Skeletal muscle satellite cell (primary cell): ENCODE results near the gene C6orf89.
A peak's percentile ranks its signal among the peaks of the same experiment; 100 is the strongest.
"Not testable (repeated sequence)": the region's sequence is repeated elsewhere in the genome, so short reads cannot be mapped to it uniquely, and the experiment has no call there.

Experiments
- H3K27me3 ChIP-seq: 2 replicates; pipeline ENCODE4 v1.7.0; 2013; ENCODE audit warnings: low read length; ENCODE audit not compliant: control insufficient read depth, insufficient read depth
- H3K36me3 ChIP-seq: 2 replicates; pipeline ENCODE4 v1.7.0; 2013; ENCODE audit warnings: mild to moderate bottlenecking, control low read depth, low read length; ENCODE audit not compliant: insufficient read depth
- H3K4me1 ChIP-seq: 2 replicates; pipeline ENCODE4 v1.7.0; 2013; ENCODE audit warnings: low read length; ENCODE audit not compliant: control insufficient read depth, insufficient read depth
- H3K4me2 ChIP-seq: 2 replicates; pipeline ENCODE4 v1.7.0; 2013; ENCODE audit warnings: mild to moderate bottlenecking, low read length
- H3K4me3 ChIP-seq: 2 replicates; pipeline ENCODE4 v1.7.0; 2013; ENCODE audit warnings: low read length
- H3K9ac ChIP-seq: 2 replicates; pipeline ENCODE4 v1.7.0; 2013; ENCODE audit warnings: mild to moderate bottlenecking, low read depth, low read length, moderate library complexity
- H3K9me3 ChIP-seq: replicated peaks from 2 replicates; pipeline ENCODE4 v1.7.0; 2013; ENCODE audit warnings: mild to moderate bottlenecking, control low read depth, low read length

Gene C6orf89

DNA sequence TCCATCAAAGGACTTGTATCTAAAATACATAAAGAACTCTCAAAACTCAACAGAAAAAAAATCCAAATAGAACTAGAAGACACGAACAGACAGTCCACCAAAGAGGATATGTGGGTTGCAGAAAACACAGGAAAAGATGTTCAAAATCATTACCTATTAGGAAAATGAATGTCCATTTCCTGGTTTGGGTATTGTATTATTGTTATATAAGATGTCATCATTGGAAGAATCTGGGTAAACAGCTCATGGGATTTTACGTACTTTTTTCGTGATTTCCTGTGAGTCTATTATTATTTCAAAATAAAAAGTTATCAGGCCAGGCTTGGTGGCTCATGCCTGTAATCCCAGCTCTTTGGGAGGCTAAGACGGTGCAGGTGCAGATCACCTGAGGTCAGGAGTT is 59.5 kb downstream of the C6orf89 start:
- no peak overlapping the region for H3K9ac ChIP-seq
- peaks cover 3% of the 10 kb centered on the region for H3K27me3 ChIP-seq
- H3K36me3 ChIP-seq, result no peaks in the 10 kb centered on the region
- no peak overlapping the region for H3K4me3 ChIP-seq
- H3K4me2 ChIP-seq, result no peak overlapping the region
- H3K4me1 ChIP-seq, result peaks cover 12% of the 10 kb centered on the region
- H3K9me3 ChIP-seq, result no peaks in the 10 kb centered on the region

DNA sequence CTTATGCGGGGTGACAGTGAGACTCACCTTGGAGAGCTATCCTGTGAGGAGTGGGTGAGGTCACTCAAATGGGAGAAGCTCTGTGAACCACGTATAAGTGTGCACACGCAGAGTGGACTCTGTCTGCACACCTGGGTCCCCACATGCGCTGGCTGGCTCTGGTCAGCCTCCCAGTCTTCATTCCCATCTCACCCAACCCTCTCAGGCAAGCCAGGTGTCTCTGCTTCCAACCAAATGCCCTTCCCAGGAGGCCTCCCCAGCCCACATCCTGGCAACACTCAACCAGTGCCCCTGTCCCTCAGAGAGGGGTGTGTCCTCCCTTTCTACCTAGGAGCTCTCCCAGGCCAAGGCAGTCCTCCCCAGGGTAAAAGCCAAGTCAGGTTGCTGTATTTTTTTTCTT is 60.8 kb downstream of the C6orf89 start:
- no peaks in the 10 kb centered on the region for H3K36me3 ChIP-seq
- H3K4me3 ChIP-seq, result no peak overlapping the region
- peaks cover 3% of the 10 kb centered on the region for H3K27me3 ChIP-seq
- no peak overlapping the region for H3K9ac ChIP-seq
- H3K4me2 ChIP-seq, result no peak overlapping the region
- H3K4me1 ChIP-seq, result peaks cover 15% of the 10 kb centered on the region
- H3K9me3 ChIP-seq, result no peaks in the 10 kb centered on the region

DNA sequence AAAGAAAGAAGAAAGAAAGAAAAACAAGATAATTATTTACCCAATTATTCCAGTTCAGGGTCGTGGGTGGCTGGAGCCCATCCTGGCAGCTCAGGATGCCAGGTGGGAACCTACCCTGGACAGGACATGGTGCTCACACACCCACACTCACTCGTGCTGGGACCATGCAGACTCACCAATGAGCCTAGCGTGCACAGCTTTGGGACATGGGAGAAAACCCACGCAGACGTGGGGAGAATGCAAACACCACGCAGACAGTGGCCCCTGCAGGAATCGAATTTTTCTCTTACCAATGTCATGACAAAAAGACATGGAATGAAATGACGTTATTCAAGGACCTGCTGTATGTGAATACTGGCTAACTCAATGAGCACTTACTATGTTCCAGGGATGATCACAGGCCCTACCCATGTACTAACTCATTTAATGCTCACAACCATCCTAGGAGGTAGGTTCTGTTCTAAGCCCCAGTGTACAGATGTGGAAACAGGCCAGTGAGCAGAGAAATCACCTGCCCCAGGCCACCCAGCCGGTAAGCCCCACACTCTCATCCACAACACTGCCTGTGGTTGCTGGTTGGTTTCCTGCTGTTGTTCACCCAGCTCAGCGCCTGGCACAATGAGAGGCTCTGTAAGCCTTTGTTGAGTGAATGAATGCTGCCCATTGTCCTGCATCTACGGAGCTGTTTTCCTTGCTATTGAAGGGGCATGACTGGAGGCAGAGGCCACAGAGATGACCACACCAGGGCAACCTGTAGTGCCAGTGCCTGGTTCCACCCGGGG is 62.0 kb downstream of the C6orf89 start:
- H3K9ac ChIP-seq, result no peak overlapping the region
- peaks cover 17% of the 10 kb centered on the region for H3K4me1 ChIP-seq
- no peaks in the 10 kb centered on the region for H3K36me3 ChIP-seq
- no peaks in the 10 kb centered on the region for H3K9me3 ChIP-seq
- no peak overlapping the region for H3K4me3 ChIP-seq
- H3K27me3 ChIP-seq, result peaks cover 3% of the 10 kb centered on the region
- no peak overlapping the region for H3K4me2 ChIP-seq

DNA sequence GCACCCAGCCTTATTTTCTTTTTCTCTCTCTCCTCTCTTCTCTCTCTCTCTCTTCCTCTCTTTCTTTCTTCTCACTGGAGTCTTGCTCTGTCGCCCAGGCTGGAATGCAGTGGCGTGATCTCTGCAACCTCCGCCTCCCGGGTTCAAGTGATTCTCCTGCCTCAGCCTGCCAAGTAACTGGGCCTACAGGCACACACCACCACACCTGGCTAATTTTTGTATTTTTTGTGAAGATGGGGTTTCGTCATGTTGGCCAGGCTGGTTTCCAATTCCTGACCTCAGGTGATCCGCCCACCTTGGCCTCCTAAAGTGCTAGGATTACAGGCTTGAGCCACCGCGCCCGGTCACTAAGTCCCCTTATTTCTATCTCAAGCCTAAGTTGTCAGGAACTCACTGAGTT is 63.3 kb downstream of the C6orf89 start:
- H3K27me3 ChIP-seq, H3K36me3 ChIP-seq, H3K9me3 ChIP-seq, H3K9ac ChIP-seq: not testable (repeated sequence)
- Histone ChIP-seq H3K4me1 (peaks cover 17% of the 10 kb centered on the region), H3K4me3 (peak overlapping the region; percentile 31), H3K4me2 (peak overlapping the region; percentile 51)

DNA sequence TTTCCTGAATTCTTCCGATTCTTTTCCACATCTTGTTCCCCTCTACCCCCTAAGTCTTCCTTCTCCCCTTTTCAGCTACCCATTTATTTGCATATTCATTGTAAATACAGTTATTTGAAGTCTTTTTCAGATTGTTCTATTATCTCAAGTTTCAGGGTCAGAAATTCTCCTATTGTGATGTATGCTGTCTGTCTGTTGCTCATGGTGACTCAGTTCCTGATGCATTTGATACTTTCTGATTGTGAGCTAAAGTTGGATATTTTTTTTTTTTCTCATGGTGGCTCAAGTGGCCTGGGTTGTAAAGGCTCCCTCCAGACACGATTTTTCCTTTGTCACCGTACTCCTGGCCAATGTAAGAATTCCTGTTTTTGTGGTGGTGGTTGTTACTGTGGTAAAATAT is 63.9 kb downstream of the C6orf89 start:
- Histone ChIP-seq H3K27me3 (peaks cover 3% of the 10 kb centered on the region), H3K9ac (peak overlapping the region; percentile 15), H3K36me3 (no peaks in the 10 kb centered on the region), H3K9me3 (no peaks in the 10 kb centered on the region), H3K4me3 (peak overlapping the region; percentile 31), H3K4me2 (peak overlapping the region; percentile 51), H3K4me1 (peaks cover 17% of the 10 kb centered on the region)

DNA sequence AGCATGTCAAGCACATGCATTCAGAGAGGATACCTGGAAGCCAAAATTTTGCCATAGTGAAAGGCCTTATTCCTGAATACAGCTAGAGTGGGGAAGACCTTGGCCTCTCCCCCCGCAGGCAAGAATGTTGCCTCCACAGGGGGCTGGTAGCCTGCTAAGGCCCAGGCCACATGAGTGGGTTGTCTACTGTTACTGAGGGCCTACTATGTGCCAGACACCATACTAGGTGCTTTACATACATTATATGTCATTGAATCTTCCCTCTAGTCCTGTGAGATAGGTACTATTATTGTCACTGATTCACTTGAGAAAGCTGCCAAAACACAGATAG is 68.1 kb downstream of the C6orf89 start:
- H3K9ac ChIP-seq, result no peak overlapping the region
- peaks cover 17% of the 10 kb centered on the region for H3K4me1 ChIP-seq
- H3K4me3 ChIP-seq, result no peak overlapping the region
- H3K36me3 ChIP-seq, result no peaks in the 10 kb centered on the region
- peaks cover 6% of the 10 kb centered on the region for H3K27me3 ChIP-seq
- H3K4me2 ChIP-seq, result no peak overlapping the region
- H3K9me3 ChIP-seq, result no peaks in the 10 kb centered on the region

DNA sequence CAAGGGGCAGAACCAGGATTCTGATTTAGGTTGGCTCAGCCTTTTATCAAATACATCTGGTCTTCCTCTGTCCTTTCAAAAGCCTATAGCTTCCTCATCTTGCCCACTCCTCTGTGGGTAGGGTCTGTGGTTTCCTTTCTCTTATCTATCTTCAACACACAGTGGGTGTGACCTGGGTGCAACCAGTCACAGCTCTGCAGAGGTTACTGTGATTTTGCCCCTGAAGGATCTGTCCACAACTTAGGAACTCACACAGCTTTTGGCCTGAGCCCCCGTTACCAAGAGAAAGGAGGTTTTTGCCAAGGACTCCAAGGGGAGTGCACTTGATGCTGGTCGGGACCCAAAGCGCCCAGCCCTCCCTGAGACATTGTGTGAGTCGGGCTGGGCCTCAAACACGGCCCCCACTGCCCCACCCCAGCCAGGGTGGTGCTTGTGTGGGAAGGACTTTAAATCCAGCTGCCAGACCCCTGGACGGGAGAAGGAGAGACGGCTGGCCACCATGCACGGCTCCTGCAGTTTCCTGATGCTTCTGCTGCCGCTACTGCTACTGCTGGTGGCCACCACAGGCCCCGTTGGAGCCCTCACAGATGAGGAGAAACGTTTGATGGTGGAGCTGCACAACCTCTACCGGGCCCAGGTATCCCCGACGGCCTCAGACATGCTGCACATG is 68.6 kb downstream of the C6orf89 start, which contains the start of gene PI16:
Gene PI16, plus strand, starts transcription at position 477 of the 670 bp plus-strand sequence. Its CDS starts 23 bp downstream, at position 500.
- Histone ChIP-seq H3K27me3 (peaks cover 6% of the 10 kb centered on the region), H3K4me3 (no peak within 1 kb of the TSS), H3K9me3 (no peaks in the 10 kb centered on the region), H3K4me2 (no peak within 1 kb of the TSS), H3K36me3 (no peaks in the 10 kb centered on the region), H3K9ac (no peak within 1 kb of the TSS), H3K4me1 (peaks cover 14% of the 10 kb centered on the region)

DNA sequence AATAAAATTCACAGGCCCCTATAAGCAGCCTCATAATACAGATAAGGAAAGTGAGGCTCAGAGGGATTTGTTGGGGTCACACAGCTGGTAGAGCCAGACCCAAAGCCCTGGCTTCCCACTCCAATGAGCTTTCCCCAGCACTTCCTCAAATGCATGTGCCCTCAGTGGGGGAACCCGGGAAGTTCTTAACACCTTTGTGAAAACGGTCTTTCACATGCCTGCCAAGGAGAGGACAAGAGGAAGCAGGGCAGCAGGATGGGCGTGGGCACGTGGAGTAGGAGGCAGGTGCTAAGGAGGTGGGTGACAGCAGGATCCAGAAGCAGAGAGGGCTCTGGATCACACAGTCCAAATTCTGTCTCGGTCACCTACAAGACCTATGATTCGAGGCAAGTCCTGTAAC is 69.4 kb downstream of the C6orf89 start:
- H3K4me1 ChIP-seq, result peaks cover 10% of the 10 kb centered on the region
- H3K27me3 ChIP-seq, result peaks cover 6% of the 10 kb centered on the region
- H3K9me3 ChIP-seq, result no peaks in the 10 kb centered on the region
- no peaks in the 10 kb centered on the region for H3K36me3 ChIP-seq
- no peak overlapping the region for H3K4me3 ChIP-seq
- no peak overlapping the region for H3K4me2 ChIP-seq
- no peak overlapping the region for H3K9ac ChIP-seq

DNA sequence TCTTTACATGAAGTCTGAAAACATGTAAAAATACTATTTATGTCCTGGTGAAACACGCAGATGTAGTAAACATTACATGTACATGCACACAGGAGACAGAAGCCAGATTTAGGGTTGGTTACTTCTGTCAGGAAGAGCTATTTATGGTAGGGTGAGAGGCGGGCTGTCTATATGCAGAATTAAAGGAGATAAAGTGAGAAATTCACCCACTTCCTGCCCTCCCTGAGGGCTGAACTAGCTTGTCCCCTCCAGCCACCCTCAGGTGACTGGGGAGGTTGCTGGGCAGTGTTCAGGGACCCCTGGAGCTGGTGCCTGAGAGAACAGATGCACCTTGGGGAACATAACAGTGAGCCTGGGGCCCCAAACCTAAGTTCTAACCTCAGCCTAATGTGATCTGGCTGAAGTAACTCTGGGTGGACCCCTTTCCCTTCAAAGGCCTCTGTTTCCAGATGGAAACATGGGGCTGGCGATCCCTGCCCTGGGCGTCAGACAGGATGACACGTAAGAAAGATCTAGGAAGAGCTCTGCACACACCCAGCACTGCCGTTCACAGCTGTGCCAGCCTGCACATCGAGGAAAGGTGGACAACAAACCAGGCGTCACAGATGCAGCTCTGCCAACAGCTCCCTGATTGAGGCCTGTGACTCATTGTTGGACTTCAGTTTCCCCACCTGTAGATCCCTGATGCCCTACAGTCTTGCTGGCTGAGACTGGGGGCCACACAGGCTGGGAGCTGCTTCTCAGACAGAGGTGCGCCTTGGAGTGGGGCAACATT is 70.1 kb downstream of the C6orf89 start:
- Histone ChIP-seq H3K4me3 (no peak overlapping the region), H3K36me3 (no peaks in the 10 kb centered on the region), H3K9ac (no peak overlapping the region)

DNA sequence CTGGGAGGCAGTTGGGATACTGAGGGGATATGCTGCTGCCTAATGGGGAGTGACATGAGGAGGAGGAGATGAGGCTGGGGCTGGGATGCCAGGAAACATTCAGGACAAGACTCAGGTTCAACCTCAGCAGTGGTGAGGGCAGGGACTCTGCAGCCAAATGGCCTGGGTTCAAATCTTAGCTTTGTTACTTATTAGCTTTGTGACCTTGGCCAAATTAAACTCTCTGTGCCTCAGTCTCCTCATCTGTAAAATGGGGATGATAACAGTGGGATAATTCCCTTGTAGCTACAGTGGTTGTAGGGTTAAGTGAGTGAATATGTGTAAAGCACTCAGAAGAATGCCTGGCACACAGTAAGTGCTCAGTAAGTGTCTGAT is 70.7 kb downstream of the C6orf89 start:
- Histone ChIP-seq H3K9ac (no peak overlapping the region), H3K27me3 (peaks cover 6% of the 10 kb centered on the region), H3K9me3 (no peaks in the 10 kb centered on the region), H3K4me3 (no peak overlapping the region), H3K4me1 (peaks cover 19% of the 10 kb centered on the region), H3K4me2 (no peak overlapping the region), H3K36me3 (no peaks in the 10 kb centered on the region)

More for the DNA sequence above, 70.1 kb downstream of the C6orf89 start:
- no peaks in the 10 kb centered on the region for H3K9me3 ChIP-seq
- H3K27me3 ChIP-seq, result peaks cover 6% of the 10 kb centered on the region
- H3K4me2 ChIP-seq, result no peak overlapping the region
- H3K4me1 ChIP-seq, result peaks cover 16% of the 10 kb centered on the region

DNA sequence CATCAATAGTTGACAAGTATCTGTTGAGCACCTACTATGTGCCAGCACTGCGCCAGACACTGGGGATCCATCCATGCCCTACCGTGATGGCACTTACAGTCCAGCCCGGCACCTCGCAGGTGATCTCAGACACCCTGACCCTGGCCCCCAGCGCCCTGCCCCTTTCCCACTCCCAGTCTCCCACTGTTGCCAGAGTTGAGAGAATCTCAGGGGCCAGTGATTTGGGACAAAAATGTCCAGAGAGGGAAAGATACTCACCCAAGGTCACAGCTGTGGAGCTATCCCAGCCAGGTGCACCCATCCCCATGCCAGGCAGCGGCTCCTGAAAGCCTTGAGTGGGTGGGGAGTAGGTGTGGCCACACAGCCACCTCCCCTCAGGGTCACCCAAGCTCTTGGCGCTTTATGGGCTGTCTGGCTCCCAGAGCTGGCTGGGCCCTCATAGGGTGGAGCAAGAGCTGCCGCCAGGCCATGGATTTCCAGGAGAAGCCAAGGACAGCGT is 72.1 kb downstream of the C6orf89 start:
- peaks cover 6% of the 10 kb centered on the region for H3K27me3 ChIP-seq
- H3K9ac ChIP-seq, result no peak overlapping the region
- no peaks in the 10 kb centered on the region for H3K36me3 ChIP-seq
- H3K4me1 ChIP-seq, result peaks cover 15% of the 10 kb centered on the region
- no peaks in the 10 kb centered on the region for H3K9me3 ChIP-seq
- no peak overlapping the region for H3K4me2 ChIP-seq
- no peak overlapping the region for H3K4me3 ChIP-seq
